Fibroblast of peridontal ligament (primary cell): ENCODE results near the gene SRD5A2.

ENCODE experiments used
- DNase-seq: peaks from one replicate; pipeline ENCODE4 v3.0.0-alpha.2; 2010; ENCODE audit errors: extremely low read depth

The SRD5A2 gene

GRCh38 chr2:31580321-31581117 lies at the start of gene SRD5A2:
TSS of gene SRD5A2 (minus strand) at chr2:31580938. CDS start at chr2:31580900, 38 bp downstream.
- no peak for DNase-seq

GRCh38 chr2:31606509-31606908 lies 25.8 kb upstream of the SRD5A2 start:
- peak; percentile 4 for DNase-seq

GRCh38 chr2:31598694-31599093 lies 18.0 kb upstream of the SRD5A2 start:
- no peak for DNase-seq

GRCh38 chr2:31586230-31586629 lies 5.5 kb upstream of the SRD5A2 start:
- DNase-seq: no peak

- DNase-seq: no peak
These were observed 522 bp upstream of the SRD5A2 start for GRCh38 chr2:31581124-31581795.

GRCh38 chr2:31579996-31580320 lies 780 bp downstream of the SRD5A2 start:
- DNase-seq: no peak

- DNase-seq: no peak
These were observed 2.4 kb downstream of the SRD5A2 start for GRCh38 chr2:31578316-31578715.

- DNase-seq: no peak
These were observed 3.6 kb downstream of the SRD5A2 start for GRCh38 chr2:31577143-31577542.

- no peak for DNase-seq
These were observed 12.0 kb downstream of the SRD5A2 start for GRCh38 chr2:31568585-31569201.

- no peak for DNase-seq
These were observed 13.1 kb downstream of the SRD5A2 start for GRCh38 chr2:31567679-31568078.

GRCh38 chr2:31563273-31563839 lies 17.4 kb downstream of the SRD5A2 start:
- DNase-seq: no peak

- no peak for DNase-seq
These were observed 18.9 kb downstream of the SRD5A2 start for GRCh38 chr2:31561823-31562222.

- DNase-seq: peak; percentile 29
These were observed 22.1 kb downstream of the SRD5A2 start for GRCh38 chr2:31558401-31559295.

GRCh38 chr2:31556940-31557339 lies 23.8 kb downstream of the SRD5A2 start:
- no peak for DNase-seq

GRCh38 chr2:31555967-31556706 lies 24.6 kb downstream of the SRD5A2 start:
- no peak for DNase-seq

- DNase-seq: no peak
These were observed 27.4 kb downstream of the SRD5A2 start for GRCh38 chr2:31553362-31553761.

- no peak for DNase-seq
These were observed 33.3 kb downstream of the SRD5A2 start for GRCh38 chr2:31547485-31547884.

- DNase-seq: no peak
These were observed 38.9 kb downstream of the SRD5A2 start for GRCh38 chr2:31541853-31542252.

- DNase-seq: no peak
These were observed 41.2 kb downstream of the SRD5A2 start for GRCh38 chr2:31539505-31539904.

- DNase-seq: no peak
These were observed 45.0 kb downstream of the SRD5A2 start for GRCh38 chr2:31535768-31536167.

GRCh38 chr2:31534636-31535035 lies 46.1 kb downstream of the SRD5A2 start:
- no peak for DNase-seq
